GM15510 (cell line): ENCODE results near the gene SELENOT.

Experiments
- POLR2A ChIP-seq: IDR thresholded peaks from 3 replicates; pipeline ENCODE4 v1.6.1; 2011; ENCODE audit warnings: borderline replicate concordance; ENCODE audit not compliant: insufficient read length; ENCODE audit errors: extremely low read depth

The SELENOT gene

GRCh38 chr3:150631515-150632221 lies 28.5 kb downstream of the SELENOT start:
- TF ChIP-seq POLR2A: no peak

GRCh38 chr3:150635076-150635475 lies 32.0 kb downstream of the SELENOT start:
- TF ChIP-seq POLR2A: no peak

- TF ChIP-seq POLR2A: no peak
Measured at GRCh38 chr3:150635526-150635925, 32.4 kb downstream of the SELENOT start.

- TF ChIP-seq POLR2A: no peak
Measured at GRCh38 chr3:150636258-150636657, 33.1 kb downstream of the SELENOT start.

- TF ChIP-seq POLR2A: no peak
Measured at GRCh38 chr3:150639262-150639661, 36.1 kb downstream of the SELENOT start.

GRCh38 chr3:150640256-150640655 lies 37.1 kb downstream of the SELENOT start:
- TF ChIP-seq POLR2A: no peak

GRCh38 chr3:150653110-150653561 lies 50.0 kb downstream of the SELENOT start:
- no peak for TF ChIP-seq POLR2A

- TF ChIP-seq POLR2A: no peak
Measured at GRCh38 chr3:150656316-150656715, 53.2 kb downstream of the SELENOT start.

- TF ChIP-seq POLR2A: no peak
Measured at GRCh38 chr3:150662410-150663200, 59.5 kb downstream of the SELENOT start.

GRCh38 chr3:150663461-150663860 lies 60.3 kb downstream of the SELENOT start:
- no peak for TF ChIP-seq POLR2A

GRCh38 chr3:150666167-150666566 lies 63.0 kb downstream of the SELENOT start:
- TF ChIP-seq POLR2A: no peak

- TF ChIP-seq POLR2A: no peak
Measured at GRCh38 chr3:150673966-150674365, 70.8 kb downstream of the SELENOT start.

- no peak for TF ChIP-seq POLR2A
Measured at GRCh38 chr3:150675587-150675986, 72.5 kb downstream of the SELENOT start.
